Measurements from ENCODE around the gene TMEM270. TPM values are rescaled to one million over a fixed set of nuclear protein-coding genes. Genes with fewer than 3 reads are reported as not detected.
"Not testable (repeated sequence)": the region's sequence is repeated elsewhere in the genome, so short reads cannot be mapped to it uniquely, and the experiment has no call there.

The TMEM270 gene
- total RNA-seq, 1 donor from 2014 or later: not detected

DNA sequence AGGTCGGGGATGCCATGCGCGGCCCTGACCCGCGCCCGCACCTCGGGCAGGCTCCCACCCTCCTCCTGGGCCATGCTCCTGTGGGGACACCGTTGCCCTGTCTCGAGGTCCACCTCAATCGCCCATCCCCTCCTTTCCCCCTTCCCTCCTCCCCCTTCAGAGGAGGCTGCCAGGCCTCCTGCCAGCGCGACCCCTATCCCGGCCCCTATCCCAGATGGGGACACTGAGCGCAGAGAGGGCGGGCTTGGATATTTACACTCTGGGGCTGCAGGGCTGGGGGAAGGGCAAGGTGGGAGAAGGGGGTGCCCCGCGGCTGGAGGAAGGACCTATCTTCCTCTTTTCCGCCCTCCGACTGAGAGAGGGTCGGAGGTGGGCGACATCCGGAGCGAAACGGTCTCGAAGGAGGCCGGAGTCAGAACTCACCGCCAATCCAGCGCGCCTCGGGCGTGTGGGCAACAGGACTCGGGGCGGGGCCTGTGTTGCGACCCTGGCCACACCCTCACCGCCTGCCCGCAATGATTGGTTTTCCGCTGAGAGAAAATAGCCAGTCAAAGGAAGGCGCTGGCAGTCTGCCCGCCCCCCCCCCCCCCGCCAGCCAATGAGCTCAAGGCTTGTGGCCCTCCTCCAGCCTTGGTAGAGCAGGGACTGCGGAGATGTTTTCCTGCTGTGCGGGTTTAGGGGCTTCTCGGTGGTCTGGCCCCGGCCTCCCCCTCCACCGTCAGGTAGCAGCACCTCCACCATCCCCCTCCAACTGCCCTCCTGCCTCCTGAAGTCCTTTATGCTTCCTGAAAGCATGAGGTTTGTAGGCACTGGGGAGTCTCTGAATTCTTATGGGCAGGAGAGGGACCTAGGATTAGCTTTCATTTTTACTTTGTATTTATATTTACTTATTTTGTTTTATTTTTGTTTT, 18.6 kb upstream of the TMEM270 start, which contains the start of gene METTL27:
TSS of gene METTL27 (minus strand) at position 450 of the 910 bp plus-strand sequence. CDS start at position 74, 376 bp downstream.
- TF ChIP-seq, protein P1, sequence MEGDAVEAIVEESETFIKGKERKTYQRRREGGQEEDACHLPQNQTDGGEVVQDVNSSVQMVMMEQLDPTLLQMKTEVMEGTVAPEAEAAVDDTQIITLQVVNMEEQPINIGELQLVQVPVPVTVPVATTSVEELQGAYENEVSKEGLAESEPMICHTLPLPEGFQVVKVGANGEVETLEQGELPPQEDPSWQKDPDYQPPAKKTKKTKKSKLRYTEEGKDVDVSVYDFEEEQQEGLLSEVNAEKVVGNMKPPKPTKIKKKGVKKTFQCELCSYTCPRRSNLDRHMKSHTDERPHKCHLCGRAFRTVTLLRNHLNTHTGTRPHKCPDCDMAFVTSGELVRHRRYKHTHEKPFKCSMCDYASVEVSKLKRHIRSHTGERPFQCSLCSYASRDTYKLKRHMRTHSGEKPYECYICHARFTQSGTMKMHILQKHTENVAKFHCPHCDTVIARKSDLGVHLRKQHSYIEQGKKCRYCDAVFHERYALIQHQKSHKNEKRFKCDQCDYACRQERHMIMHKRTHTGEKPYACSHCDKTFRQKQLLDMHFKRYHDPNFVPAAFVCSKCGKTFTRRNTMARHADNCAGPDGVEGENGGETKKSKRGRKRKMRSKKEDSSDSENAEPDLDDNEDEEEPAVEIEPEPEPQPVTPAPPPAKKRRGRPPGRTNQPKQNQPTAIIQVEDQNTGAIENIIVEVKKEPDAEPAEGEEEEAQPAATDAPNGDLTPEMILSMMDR (IDR thresholded peaks at IDR 0.05; ENCODE audit: unreplicated experiment): no peak
- peak within 1 kb of the TSS; percentile 89 for H3K27ac Mint-ChIP-seq
- H3K36me3 Mint-ChIP-seq: no peaks in the 10 kb centered on the region
- H3K9me3 Mint-ChIP-seq: no peaks in the 10 kb centered on the region
- peak; percentile 85 to 89 for DNase-seq (ENCODE audit: low spot score in 2 of 2, unreplicated experiment in 2 of 2)
- H3K27me3 Mint-ChIP-seq (ENCODE audit: low read depth): no peaks in the 10 kb centered on the region
- peaks cover 30% of the 10 kb centered on the region for H3K4me1 Mint-ChIP-seq
- peak within 1 kb of the TSS; percentile 89 for H3K4me3 Mint-ChIP-seq

DNA sequence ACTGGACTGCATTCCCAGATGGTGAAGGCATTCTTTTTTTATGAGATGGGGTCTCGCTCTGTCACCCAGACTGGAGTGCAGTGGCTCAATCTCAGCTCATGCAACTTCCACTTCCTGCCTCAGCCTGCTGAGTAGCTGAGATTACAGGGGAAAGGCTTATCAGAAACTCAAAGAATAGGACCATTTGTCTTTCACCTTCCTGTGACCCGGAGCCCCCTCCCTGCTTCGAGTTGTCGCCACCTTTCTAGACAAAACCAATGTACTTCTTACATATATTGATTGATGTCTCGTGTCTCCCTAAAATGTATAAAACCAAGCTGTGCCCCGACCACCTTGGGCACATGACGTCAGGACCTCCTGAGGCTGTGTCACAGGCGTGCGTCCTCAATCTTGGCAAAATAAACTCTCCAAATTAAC, 16.8 kb upstream of the TMEM270 start:
- TF ChIP-seq, protein P1 (IDR thresholded peaks at IDR 0.05; ENCODE audit: unreplicated experiment): no peak
- H3K4me3 Mint-ChIP-seq: peak overlapping the region; percentile 6
- no peaks in the 10 kb centered on the region for H3K9me3 Mint-ChIP-seq
- DNase-seq (ENCODE audit: low spot score in 2 of 2, unreplicated experiment in 2 of 2): no peak
- peak overlapping the region; percentile 66 for H3K27ac Mint-ChIP-seq
- H3K4me1 Mint-ChIP-seq: peaks cover 28% of the 10 kb centered on the region
- no peaks in the 10 kb centered on the region for H3K27me3 Mint-ChIP-seq (ENCODE audit: low read depth)
- no peaks in the 10 kb centered on the region for H3K36me3 Mint-ChIP-seq

DNA sequence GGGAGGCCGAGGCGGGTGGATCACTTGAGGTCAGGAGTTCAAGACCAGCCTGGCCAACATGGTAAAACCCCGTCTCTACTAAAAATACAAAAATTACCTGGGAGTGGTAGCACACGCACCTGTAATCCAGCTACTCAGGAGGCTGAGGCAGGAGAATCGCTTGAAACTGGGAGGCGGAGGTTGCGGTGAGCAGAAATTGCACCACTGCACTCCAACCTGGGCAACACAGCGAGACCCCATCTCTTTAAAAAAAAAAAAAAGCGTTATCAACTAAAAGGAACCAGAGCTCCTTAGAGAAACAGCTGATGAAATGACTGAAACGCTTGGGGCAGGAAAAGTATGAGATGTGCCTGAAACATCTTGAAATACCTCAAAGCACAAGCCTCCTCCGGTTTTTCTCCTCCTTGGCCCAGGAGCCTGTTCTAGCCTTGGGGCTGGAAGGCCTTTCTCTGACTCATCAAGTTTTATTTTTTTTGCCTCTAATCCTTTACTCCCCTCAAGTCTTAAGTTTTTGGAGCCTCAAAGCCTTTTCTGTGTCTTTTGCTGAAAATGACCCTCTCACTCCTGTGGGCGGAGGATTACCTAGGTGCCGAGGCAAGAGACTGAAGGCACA, 16.0 kb upstream of the TMEM270 start:
- TF ChIP-seq, protein P1 (IDR thresholded peaks at IDR 0.05; ENCODE audit: unreplicated experiment): no peak
- DNase-seq (ENCODE audit: low spot score in 2 of 2, unreplicated experiment in 2 of 2): no peak
- peaks cover 2% of the 10 kb centered on the region for H3K27me3 Mint-ChIP-seq (ENCODE audit: low read depth)
- H3K4me3 Mint-ChIP-seq: no peak overlapping the region
- H3K27ac Mint-ChIP-seq: peak overlapping the region; percentile 80
- no peaks in the 10 kb centered on the region for H3K36me3 Mint-ChIP-seq
- H3K4me1 Mint-ChIP-seq: peaks cover 33% of the 10 kb centered on the region
- no peaks in the 10 kb centered on the region for H3K9me3 Mint-ChIP-seq

DNA sequence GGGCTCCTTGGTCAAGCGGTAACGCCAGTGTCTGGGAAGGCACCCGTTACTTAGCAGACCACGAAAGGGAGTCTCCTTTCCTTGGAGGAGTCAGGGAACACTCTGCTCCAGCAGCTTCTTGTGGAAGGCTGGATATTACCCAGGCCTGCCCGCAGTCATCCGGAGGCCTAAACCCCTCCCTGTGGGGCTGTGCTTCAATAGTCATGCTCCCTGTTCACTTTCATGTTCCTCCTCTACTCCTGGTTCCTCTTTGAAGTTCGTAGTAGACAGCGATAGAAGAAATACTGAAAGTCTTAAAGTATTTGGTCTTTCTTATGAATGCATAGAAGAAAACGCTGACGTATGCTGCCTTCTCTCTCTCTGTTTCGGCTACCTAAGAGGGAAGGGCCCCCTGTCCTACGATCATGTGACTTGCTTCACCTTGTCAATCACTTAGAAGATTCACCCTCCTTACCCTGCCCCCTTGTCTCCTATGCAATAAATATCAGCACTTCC, 15.2 kb upstream of the TMEM270 start:
- DNase-seq (ENCODE audit: low spot score in 2 of 2, unreplicated experiment in 2 of 2); H3K9me3 Mint-ChIP-seq; H3K36me3 Mint-ChIP-seq; H3K27me3 Mint-ChIP-seq (ENCODE audit: low read depth): not testable (repeated sequence)
- H3K27ac Mint-ChIP-seq: peak overlapping the region; percentile 91
- peaks cover 38% of the 10 kb centered on the region for H3K4me1 Mint-ChIP-seq
- peak overlapping the region; percentile 12 for H3K4me3 Mint-ChIP-seq

DNA sequence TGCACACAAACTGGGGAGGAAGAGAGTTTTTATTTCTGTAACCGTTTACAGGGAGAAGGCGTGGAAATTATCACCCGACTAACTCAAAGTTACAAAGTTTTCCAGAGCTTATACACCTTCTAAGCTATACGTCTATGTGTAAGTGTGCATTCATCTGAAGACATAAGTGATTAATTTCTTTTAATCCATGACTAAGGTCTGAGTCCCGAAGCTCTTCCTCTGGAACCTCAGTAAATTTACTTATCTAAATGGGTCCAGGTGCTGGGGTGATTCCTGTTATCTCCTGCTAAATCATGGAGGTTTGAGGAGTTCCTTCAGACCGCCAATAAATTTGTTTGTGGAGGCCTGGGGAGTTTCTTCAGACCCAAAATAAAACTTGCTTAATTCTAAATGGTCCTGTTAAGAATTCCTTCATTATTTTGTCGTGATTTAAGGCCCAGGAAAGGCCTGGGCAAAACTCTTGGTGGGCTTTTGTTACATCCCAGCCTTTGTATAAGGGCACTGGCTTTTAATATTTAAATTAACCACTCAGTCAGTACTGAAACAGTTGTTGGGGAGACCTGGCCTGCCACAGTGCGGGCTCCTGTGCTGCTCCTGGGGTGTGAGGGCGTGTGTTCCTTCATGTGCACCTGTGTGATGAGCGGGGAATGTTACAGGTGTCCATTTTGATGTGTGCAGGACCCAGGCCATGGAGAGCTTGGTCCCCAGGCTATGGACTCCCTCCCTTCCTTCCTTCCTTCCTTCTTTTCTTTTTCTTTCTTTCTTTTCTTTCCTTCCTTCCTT, 12.8 kb upstream of the TMEM270 start:
- DNase-seq (ENCODE audit: low spot score in 2 of 2, unreplicated experiment in 2 of 2): no peak
- H3K36me3 Mint-ChIP-seq: no peaks in the 10 kb centered on the region
- no peaks in the 10 kb centered on the region for H3K9me3 Mint-ChIP-seq
- H3K27ac Mint-ChIP-seq: no peak overlapping the region
- peaks cover 2% of the 10 kb centered on the region for H3K27me3 Mint-ChIP-seq (ENCODE audit: low read depth)
- peaks cover 51% of the 10 kb centered on the region for H3K4me1 Mint-ChIP-seq
- TF ChIP-seq, protein P1 (IDR thresholded peaks at IDR 0.05; ENCODE audit: unreplicated experiment): no peak
- H3K4me3 Mint-ChIP-seq: no peak overlapping the region

Measured in mesothelial cell of epicardium (in vitro differentiated cells).